ENCODE data around the gene SCG2. TPM values are rescaled to one million over a fixed set of nuclear protein-coding genes. Genes with fewer than 3 reads are reported as not detected.

Gene SCG2
- polyA plus RNA-seq (ENCODE audit: insufficient read length in 4 of 4) = 1 to 10 TPM in 2 of 4 donors, under 1 TPM in 2; 0.47 to 2.6 (median 0.96) TPM

GRCh38 chr2:223601932-223602666 is at the start of gene SCG2:
Gene SCG2, minus strand, starts transcription at chr2:223602361. Its CDS starts 3,079 bp downstream, at chr2:223599282.
- DNase-seq (ENCODE audit: low read depth in 4 of 4, low spot score in 3 of 4) = peak; percentile 56 to 75 (median 62)

GRCh38 chr2:223649554-223650533 is 47.7 kb upstream of the SCG2 start:
- no peak for DNase-seq (ENCODE audit: low read depth in 4 of 4, low spot score in 3 of 4)

GRCh38 chr2:223648755-223649154 is 46.6 kb upstream of the SCG2 start:
- DNase-seq (ENCODE audit: low read depth in 4 of 4, low spot score in 3 of 4) = no peak

- no peak for DNase-seq (ENCODE audit: low read depth in 4 of 4, low spot score in 3 of 4)
Measured at GRCh38 chr2:223647258-223647952, 45.2 kb upstream of the SCG2 start.

GRCh38 chr2:223644136-223644535 is 42.0 kb upstream of the SCG2 start:
- no peak for DNase-seq (ENCODE audit: low read depth in 4 of 4, low spot score in 3 of 4)

GRCh38 chr2:223643309-223643708 is 41.1 kb upstream of the SCG2 start:
- no peak for DNase-seq (ENCODE audit: low read depth in 4 of 4, low spot score in 3 of 4)

GRCh38 chr2:223642506-223642905 is 40.3 kb upstream of the SCG2 start:
- DNase-seq (ENCODE audit: low read depth in 4 of 4, low spot score in 3 of 4) = no peak

- no peak for DNase-seq (ENCODE audit: low read depth in 4 of 4, low spot score in 3 of 4)
Measured at GRCh38 chr2:223641082-223641481, 38.9 kb upstream of the SCG2 start.

GRCh38 chr2:223635080-223635479 is 32.9 kb upstream of the SCG2 start:
- no peak for DNase-seq (ENCODE audit: low read depth in 4 of 4, low spot score in 3 of 4)

- DNase-seq (ENCODE audit: low read depth in 4 of 4, low spot score in 3 of 4) = no peak
Measured at GRCh38 chr2:223634238-223634637, 32.1 kb upstream of the SCG2 start.

GRCh38 chr2:223633656-223634055 is 31.5 kb upstream of the SCG2 start:
- no peak for DNase-seq (ENCODE audit: low read depth in 4 of 4, low spot score in 3 of 4)

GRCh38 chr2:223632826-223633225 is 30.7 kb upstream of the SCG2 start:
- DNase-seq (ENCODE audit: low read depth in 4 of 4, low spot score in 3 of 4) = no peak

GRCh38 chr2:223626716-223627115 is 24.6 kb upstream of the SCG2 start:
- DNase-seq (ENCODE audit: low read depth in 4 of 4, low spot score in 3 of 4) = no peak

- no peak for DNase-seq (ENCODE audit: low read depth in 4 of 4, low spot score in 3 of 4)
Measured at GRCh38 chr2:223625652-223626051, 23.5 kb upstream of the SCG2 start.

- no peak for DNase-seq (ENCODE audit: low read depth in 4 of 4, low spot score in 3 of 4)
Measured at GRCh38 chr2:223621901-223622300, 19.7 kb upstream of the SCG2 start.

- no peak for DNase-seq (ENCODE audit: low read depth in 4 of 4, low spot score in 3 of 4)
Measured at GRCh38 chr2:223619486-223620129, 17.4 kb upstream of the SCG2 start.

- DNase-seq (ENCODE audit: low read depth in 4 of 4, low spot score in 3 of 4) = no peak
Measured at GRCh38 chr2:223618172-223619035, 16.2 kb upstream of the SCG2 start.

- no peak for DNase-seq (ENCODE audit: low read depth in 4 of 4, low spot score in 3 of 4)
Measured at GRCh38 chr2:223614534-223614933, 12.4 kb upstream of the SCG2 start.

Data from left renal pelvis (tissue), 4 donors.